ENCODE measurements around the gene UAP1L1.

Gene UAP1L1

GRCh38 chr9:137110911-137111787 lies 33.8 kb downstream of the UAP1L1 start:
- no peak overlapping the region for H2AK5ac ChIP-seq (ENCODE audit: low read depth, low read length)
- no peak overlapping the region for H2BK5ac ChIP-seq (ENCODE audit: low read length)
- H3K27me3 ChIP-seq (ENCODE audit: control insufficient read depth in 3 of 3, insufficient read depth in 3 of 3, low read depth in 1 of 3, low read length in 3 of 3): peaks cover 0 to 30% (median 5%) of the 10 kb centered on the region in 3 experiments
- no peaks in the 10 kb centered on the region for H3K79me1 ChIP-seq (ENCODE audit: low read depth, low read length)
- H3K23ac ChIP-seq (ENCODE audit: low read depth, low read length, poor library complexity): no peak overlapping the region
- H3K14ac ChIP-seq (ENCODE audit: low read length): no peak overlapping the region
- H2BK15ac ChIP-seq (ENCODE audit: low read length): no peak overlapping the region
- no peak overlapping the region for H3K4me2 ChIP-seq (ENCODE audit: insufficient read depth, low read length, poor library complexity, severe bottlenecking)
- H3K27ac ChIP-seq (replicated peaks; ENCODE audit: low read length): no peak overlapping the region
- no peak overlapping the region for H4K8ac ChIP-seq (ENCODE audit: low read depth, low read length)
- no peak overlapping the region for H2BK120ac ChIP-seq (ENCODE audit: low read depth, low read length)
- no peak overlapping the region for H2BK12ac ChIP-seq (ENCODE audit: low read length)
- no peak for DNase-seq (ENCODE audit: low spot score)
- peaks cover 0 to 6% of the 10 kb centered on the region in 2 donors for H3K4me1 ChIP-seq (ENCODE audit: control insufficient read depth in 2 of 2, insufficient read depth in 1 of 2, low read depth in 1 of 2, low read length in 2 of 2)
- no peak overlapping the region for H3K4me3 ChIP-seq (ENCODE audit: low read length in 2 of 2)
- H3K9me3 ChIP-seq (replicated peaks in 1 of 2; ENCODE audit: control insufficient read depth in 2 of 2, insufficient read depth in 1 of 2, low read depth in 1 of 2, low read length in 2 of 2): no peaks in the 10 kb centered on the region
- H3K4ac ChIP-seq (ENCODE audit: low read length): no peak overlapping the region
- no peak overlapping the region for H2AFZ ChIP-seq (ENCODE audit: low read length)
- H3K18ac ChIP-seq (ENCODE audit: low read length): no peak overlapping the region
- H3K9ac ChIP-seq (ENCODE audit: low read depth, low read length, poor library complexity): peak overlapping the region; percentile 30
- no CpG with 5 or more reads among the region's 28 CpGs for WGBS, 2 donors (ENCODE audit: extremely low coverage in 2 of 2, insufficient read length in 2 of 2, insufficient replicate concordance in 1 of 2)
- peaks cover 21 to 33% of the 10 kb centered on the region in 2 donors for H3K36me3 ChIP-seq (replicated peaks in 1 of 2; ENCODE audit: control insufficient read depth in 2 of 2, insufficient read depth in 2 of 2, low read length in 2 of 2)
- no peak overlapping the region for H4K91ac ChIP-seq (ENCODE audit: low read depth, low read length, poor library complexity)

DNA sequence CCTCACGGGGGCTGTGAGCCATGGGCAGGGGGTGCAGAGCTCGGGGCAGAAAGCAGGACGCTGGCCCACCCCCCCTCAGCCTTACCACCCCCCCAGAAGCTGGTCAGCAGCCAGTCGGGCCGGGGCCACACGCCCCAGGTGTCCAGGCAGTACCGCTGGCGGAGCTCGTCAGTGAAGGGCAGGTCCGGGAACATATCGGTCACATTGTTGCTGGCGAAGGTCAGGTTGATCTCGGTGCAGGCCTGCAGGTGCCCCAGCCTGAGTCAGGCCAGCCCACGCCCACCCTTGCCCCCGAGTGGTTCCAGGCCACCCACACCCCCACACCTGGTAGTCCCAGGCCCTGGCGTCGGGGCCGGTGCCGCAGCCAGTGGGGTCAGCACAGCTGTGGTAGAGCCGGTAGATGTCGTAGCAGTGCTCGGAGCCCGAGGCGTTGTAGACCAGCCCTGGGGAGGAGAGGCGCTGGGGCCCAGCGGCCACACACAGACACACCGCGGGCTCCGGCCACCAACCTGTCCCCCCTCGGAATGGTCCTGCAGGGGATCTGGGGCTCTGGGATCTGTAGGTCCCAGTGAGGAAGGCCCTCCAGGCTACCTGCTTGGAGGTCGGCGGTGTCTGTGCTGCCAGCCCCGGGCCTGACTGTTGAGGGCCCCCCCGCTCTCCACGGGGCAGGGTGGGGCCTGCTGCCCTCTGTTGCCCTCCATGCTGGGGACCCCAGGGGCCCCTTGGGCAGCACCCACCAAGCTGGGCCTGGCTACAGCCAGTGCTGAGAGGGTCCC lies 34.7 kb downstream of the UAP1L1 start:
- no peak for DNase-seq (ENCODE audit: low spot score)
- Histone ChIP-seq H3K18ac (ENCODE audit: low read length) (no peak overlapping the region), H3K4me3 (ENCODE audit: low read length in 2 of 2) (no peak overlapping the region)

DNA sequence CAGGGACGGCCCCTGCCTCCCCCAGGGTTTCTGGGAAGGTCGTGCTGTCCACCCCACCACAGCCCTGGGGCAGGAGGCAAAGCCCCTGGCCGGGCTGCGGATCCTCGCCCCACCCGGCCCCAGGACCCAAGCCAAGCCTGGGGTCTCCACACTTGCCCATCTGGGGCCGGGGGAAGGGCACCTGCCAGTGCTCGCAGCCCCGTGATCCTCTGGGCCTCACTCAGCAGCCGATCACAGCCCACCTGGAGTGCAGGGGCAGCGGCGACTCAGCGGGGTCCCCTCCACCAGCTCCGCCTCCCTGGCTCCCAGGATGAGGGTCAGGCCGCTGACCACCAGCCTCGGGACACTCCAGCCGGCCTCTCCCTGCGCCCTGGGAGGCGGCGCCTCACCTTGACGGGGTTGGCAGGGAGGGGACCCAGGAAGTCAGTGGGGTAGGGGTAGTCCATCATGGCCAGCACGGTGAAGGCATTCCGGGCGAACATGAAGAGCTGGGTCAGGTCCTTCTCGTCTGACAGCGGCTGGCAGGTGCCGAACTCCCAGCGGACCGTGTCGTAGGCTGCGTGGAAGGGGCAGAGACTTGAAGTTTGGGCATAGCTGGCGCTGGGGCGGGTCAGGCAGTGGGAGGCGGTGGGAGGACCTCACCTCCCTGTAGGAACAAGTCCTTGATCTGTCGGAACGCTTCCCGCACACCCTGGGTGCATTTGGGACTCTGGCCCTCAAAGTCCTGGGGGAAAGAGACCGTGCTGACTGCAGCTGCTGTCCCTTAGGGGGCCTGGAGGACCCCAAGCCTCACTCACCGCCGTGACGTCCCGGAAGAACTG lies 35.5 kb downstream of the UAP1L1 start:
- Histone ChIP-seq H3K27ac (replicated peaks; ENCODE audit: low read length) (no peak overlapping the region), H4K8ac (ENCODE audit: low read depth, low read length) (no peak overlapping the region), H2BK15ac (ENCODE audit: low read length) (no peak overlapping the region), H4K91ac (ENCODE audit: low read depth, low read length, poor library complexity) (no peak overlapping the region), H3K27me3 (ENCODE audit: control insufficient read depth in 3 of 3, insufficient read depth in 3 of 3, low read depth in 1 of 3, low read length in 3 of 3) (peaks cover 0 to 34% (median 5%) of the 10 kb centered on the region in 3 experiments), H3K9ac (ENCODE audit: low read depth, low read length, poor library complexity) (peak overlapping the region; percentile 60), H3K4me1 (ENCODE audit: control insufficient read depth in 2 of 2, insufficient read depth in 1 of 2, low read depth in 1 of 2, low read length in 2 of 2) (peaks cover 0 to 14% of the 10 kb centered on the region in 2 donors), H2BK120ac (ENCODE audit: low read depth, low read length) (no peak overlapping the region), H3K36me3 (replicated peaks in 1 of 2; ENCODE audit: control insufficient read depth in 2 of 2, insufficient read depth in 2 of 2, low read length in 2 of 2) (peaks cover 13 to 20% of the 10 kb centered on the region in 2 donors), H3K23ac (ENCODE audit: low read depth, low read length, poor library complexity) (peak overlapping the region; percentile 43), H3K4me2 (ENCODE audit: insufficient read depth, low read length, poor library complexity, severe bottlenecking) (no peak overlapping the region), H3K79me1 (ENCODE audit: low read depth, low read length) (no peaks in the 10 kb centered on the region), H2BK12ac (ENCODE audit: low read length) (peak overlapping the region; percentile 84), H3K14ac (ENCODE audit: low read length) (no peak overlapping the region), H3K18ac (ENCODE audit: low read length) (no peak overlapping the region), H2AFZ (ENCODE audit: low read length) (no peak overlapping the region), H3K9me3 (replicated peaks in 1 of 2; ENCODE audit: control insufficient read depth in 2 of 2, insufficient read depth in 1 of 2, low read depth in 1 of 2, low read length in 2 of 2) (no peaks in the 10 kb centered on the region), H2BK5ac (ENCODE audit: low read length) (peak overlapping the region; percentile 53), H3K4ac (ENCODE audit: low read length) (no peak overlapping the region), H2AK5ac (ENCODE audit: low read depth, low read length) (no peak overlapping the region), H3K4me3 (ENCODE audit: low read length in 2 of 2) (no peak overlapping the region)
- WGBS, 2 donors (ENCODE audit: extremely low coverage in 2 of 2, insufficient read length in 2 of 2, insufficient replicate concordance in 1 of 2): no CpG with 5 or more reads among the region's 42 CpGs
- DNase-seq (ENCODE audit: low spot score): no peak

More for the DNA sequence above, 34.7 kb downstream of the UAP1L1 start:
- Histone ChIP-seq H3K23ac (ENCODE audit: low read depth, low read length, poor library complexity) (no peak overlapping the region), H2BK120ac (ENCODE audit: low read depth, low read length) (no peak overlapping the region), H3K4ac (ENCODE audit: low read length) (no peak overlapping the region), H4K91ac (ENCODE audit: low read depth, low read length, poor library complexity) (no peak overlapping the region), H2BK5ac (ENCODE audit: low read length) (no peak overlapping the region), H3K27me3 (ENCODE audit: control insufficient read depth in 3 of 3, insufficient read depth in 3 of 3, low read depth in 1 of 3, low read length in 3 of 3) (peaks cover 0 to 34% (median 5%) of the 10 kb centered on the region in 3 experiments), H3K4me1 (ENCODE audit: control insufficient read depth in 2 of 2, insufficient read depth in 1 of 2, low read depth in 1 of 2, low read length in 2 of 2) (peaks cover 0 to 12% of the 10 kb centered on the region in 2 donors), H3K14ac (ENCODE audit: low read length) (no peak overlapping the region), H2BK12ac (ENCODE audit: low read length) (peak overlapping the region; percentile 22), H3K9me3 (replicated peaks in 1 of 2; ENCODE audit: control insufficient read depth in 2 of 2, insufficient read depth in 1 of 2, low read depth in 1 of 2, low read length in 2 of 2) (no peaks in the 10 kb centered on the region), H3K27ac (replicated peaks; ENCODE audit: low read length) (no peak overlapping the region), H3K4me2 (ENCODE audit: insufficient read depth, low read length, poor library complexity, severe bottlenecking) (no peak overlapping the region), H4K8ac (ENCODE audit: low read depth, low read length) (peak overlapping the region; percentile 43), H3K79me1 (ENCODE audit: low read depth, low read length) (no peaks in the 10 kb centered on the region), H3K36me3 (replicated peaks in 1 of 2; ENCODE audit: control insufficient read depth in 2 of 2, insufficient read depth in 2 of 2, low read length in 2 of 2) (peaks cover 15 to 28% of the 10 kb centered on the region in 2 donors), H2AFZ (ENCODE audit: low read length) (no peak overlapping the region), H2AK5ac (ENCODE audit: low read depth, low read length) (no peak overlapping the region), H3K9ac (ENCODE audit: low read depth, low read length, poor library complexity) (no peak overlapping the region), H2BK15ac (ENCODE audit: low read length) (no peak overlapping the region)
- WGBS, 2 donors (ENCODE audit: extremely low coverage in 2 of 2, insufficient read length in 2 of 2, insufficient replicate concordance in 1 of 2): no CpG with 5 or more reads among the region's 35 CpGs

All from neuronal stem cell (in vitro differentiated cells).